ENCODE measurements around the gene CD209. TPM values are rescaled to one million over a fixed set of nuclear protein-coding genes. Genes with fewer than 3 reads are reported as not detected.
A peak's percentile ranks its signal among the peaks of the same experiment; 100 is the strongest.

Gene CD209
- total and polyA plus RNA-seq, 12 donors: 0.67 to 50.6 (median 14.8) TPM

- no peaks in the 10 kb centered on the region for H3K9me3 ChIP-seq (replicated peaks in 1 of 3)
- H3K27ac ChIP-seq: no peak overlapping the region
- H3K4me3 ChIP-seq: no peak overlapping the region
- no peaks in the 10 kb centered on the region for H3K4me1 ChIP-seq (replicated peaks in 1 of 2)
- intact Hi-C loops (cut with DNase I): no loop called here
- H3K27me3 ChIP-seq: no peaks in the 10 kb centered on the region
- WGBS, 4 donors: 70 to 85% (median 74%) methylated on average over 7 of the region's 7 CpGs
- no peak for DNase-seq
- TF ChIP-seq POLR2A (IDR thresholded peaks at IDR 0.05): no peak
- no peak for TF ChIP-seq CTCF (IDR thresholded peaks at IDR 0.05)
- H3K36me3 ChIP-seq (replicated peaks in 1 of 2): no peaks in the 10 kb centered on the region
Observed at GRCh38 chr19:7738023-7738422, 9.3 kb downstream of the CD209 start.

DNA sequence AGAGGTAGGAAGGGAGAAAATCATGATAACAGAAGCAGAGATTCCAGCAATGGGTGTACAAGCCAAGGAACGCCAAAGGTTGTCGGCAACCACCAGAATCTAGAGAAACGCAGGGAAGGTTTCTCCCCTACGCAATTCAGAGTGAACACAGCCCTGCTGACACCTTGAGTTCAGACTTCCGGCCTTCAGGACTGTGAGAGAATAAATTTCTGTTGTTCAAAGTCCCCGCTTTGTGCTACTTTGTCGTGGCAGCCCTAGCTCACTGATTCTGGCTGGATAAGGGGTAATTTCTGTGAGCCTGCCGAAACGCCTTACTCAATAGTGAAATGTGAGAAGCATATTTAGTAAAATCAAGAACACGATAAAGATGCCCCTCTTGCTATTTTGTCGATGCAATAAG lies 10.1 kb downstream of the CD209 start:
- H3K9me3 ChIP-seq (replicated peaks in 1 of 3): no peaks in the 10 kb centered on the region
- H3K4me1 ChIP-seq (replicated peaks in 1 of 2): no peaks in the 10 kb centered on the region
- no peak for DNase-seq
- TF ChIP-seq POLR2A (IDR thresholded peaks at IDR 0.05): no peak
- no peak for TF ChIP-seq CTCF (IDR thresholded peaks at IDR 0.05)
- H3K36me3 ChIP-seq (replicated peaks in 1 of 2): no peaks in the 10 kb centered on the region
- WGBS, 4 donors: 80 to 90% (median 86%) methylated on average over 11 of the region's 11 CpGs
- intact Hi-C loops (cut with DNase I): no loop called here
- H3K27me3 ChIP-seq: no peaks in the 10 kb centered on the region
- H3K27ac ChIP-seq: no peak overlapping the region
- H3K4me3 ChIP-seq: no peak overlapping the region

- Histone ChIP-seq H3K9me3 (replicated peaks in 1 of 3) (no peaks in the 10 kb centered on the region), H3K27me3 (peaks cover 2% of the 10 kb centered on the region), H3K4me1 (replicated peaks in 1 of 2) (no peaks in the 10 kb centered on the region), H3K36me3 (replicated peaks in 1 of 2) (no peaks in the 10 kb centered on the region), H3K4me3 (no peak overlapping the region), H3K27ac (no peak overlapping the region)
- 30 to 45% (median 35%) methylated on average over 1 of the region's 1 CpG for WGBS, 4 donors
- TF ChIP-seq POLR2A (IDR thresholded peaks at IDR 0.05) (no peak), CTCF (IDR thresholded peaks at IDR 0.05) (no peak)
- intact Hi-C loops (cut with DNase I): no loop called here
- no peak for DNase-seq
Observed at GRCh38 chr19:7736148-7736547, 11.2 kb downstream of the CD209 start.

GRCh38 chr19:7734220-7735203 lies 12.8 kb downstream of the CD209 start:
- no peaks in the 10 kb centered on the region for H3K36me3 ChIP-seq (replicated peaks in 1 of 2)
- peaks cover 0 to 5% of the 10 kb centered on the region in 2 donors for H3K4me1 ChIP-seq (replicated peaks in 1 of 2)
- peak in 1 of 7 donors; percentile 31 for DNase-seq
- WGBS, 4 donors: 54 to 74% (median 61%) methylated on average over 12 of the region's 12 CpGs
- peak overlapping the region in 2 of 5 donors; percentile 17 to 66 for H3K27ac ChIP-seq
- intact Hi-C loops (cut with DNase I): no loop called here
- peaks cover 16% of the 10 kb centered on the region for H3K27me3 ChIP-seq
- TF ChIP-seq CTCF (IDR thresholded peaks at IDR 0.05) (no peak), POLR2A (IDR thresholded peaks at IDR 0.05) (no peak)
- no peaks in the 10 kb centered on the region for H3K9me3 ChIP-seq (replicated peaks in 1 of 3)
- H3K4me3 ChIP-seq: no peak overlapping the region
